Skeletal muscle tissue (tissue), 4 donors: Measurements from ENCODE around the gene TMTC1. TPM values are rescaled to one million over a fixed set of nuclear protein-coding genes. Genes with fewer than 3 reads are reported as not detected.

ENCODE experiments used
- H3K27ac ChIP-seq: one replicate; pipeline ENCODE4 v1.7.0; 2013; ENCODE audit warnings: mild to moderate bottlenecking, low read depth, low read length, inconsistent platforms
- H3K27me3 ChIP-seq, 3 donors: one replicate each; pipeline ENCODE4 v1.7.0; 2013; ENCODE audit warnings: low read length in 3 of 3; ENCODE audit not compliant: control insufficient read depth in 3 of 3, insufficient read depth in 3 of 3
- H3K36me3 ChIP-seq, 3 donors: one replicate each; pipeline ENCODE4 v1.7.0; 2013; ENCODE audit warnings: low read length in 3 of 3; ENCODE audit not compliant: control insufficient read depth in 3 of 3, insufficient read depth in 3 of 3
- H3K4me1 ChIP-seq, 3 donors: one replicate each; pipeline ENCODE4 v1.7.0; 2013; ENCODE audit warnings: low read length in 3 of 3, mild to moderate bottlenecking in 3 of 3; ENCODE audit not compliant: control insufficient read depth in 3 of 3, insufficient read depth in 3 of 3
- H3K4me3 ChIP-seq, 3 donors: one replicate each; pipeline ENCODE4 v1.7.0; 2013; ENCODE audit warnings: low read length in 3 of 3
- H3K9ac ChIP-seq, 3 donors: one replicate each; pipeline ENCODE4 v1.7.0; 2013; ENCODE audit warnings: low read length in 3 of 3, mild to moderate bottlenecking in 3 of 3, moderate library complexity in 2 of 3, low read depth in 1 of 3
- H3K9me3 ChIP-seq, 3 donors: one replicate each; pipeline ENCODE4 v1.7.0; 2013; ENCODE audit warnings: low read length in 3 of 3; ENCODE audit not compliant: control insufficient read depth in 3 of 3
- total RNA-seq: library from RNA; depleted of rRNA; stranded (reverse); fragments of >200 nt; gene quantifications from one replicate; pipeline ENCODE4 v1.2.3, GENCODE V29; 2014
- donor health status: Osteomylitis.

TMTC1 gene
- total RNA-seq, 1 donor from 2014 or later, result 37.6 TPM

GRCh38 chr12:29616664-29617406, 166.9 kb downstream of the TMTC1 start:
- H3K9ac ChIP-seq, result no peak overlapping the region
- no peaks in the 10 kb centered on the region for H3K9me3 ChIP-seq
- H3K36me3 ChIP-seq, result peaks cover 0 to 3% (median 2%) of the 10 kb centered on the region in 3 donors
- no peak overlapping the region for H3K4me3 ChIP-seq
- peaks cover 0 to 3% (median 1%) of the 10 kb centered on the region in 3 donors for H3K4me1 ChIP-seq
- H3K27ac ChIP-seq, result no peak overlapping the region
- no peaks in the 10 kb centered on the region for H3K27me3 ChIP-seq

GRCh38 chr12:29614694-29615325, 168.9 kb downstream of the TMTC1 start:
- H3K27me3 ChIP-seq, result no peaks in the 10 kb centered on the region
- H3K9me3 ChIP-seq, result no peaks in the 10 kb centered on the region
- H3K27ac ChIP-seq, result no peak overlapping the region
- peaks cover 0 to 3% (median 2%) of the 10 kb centered on the region in 3 donors for H3K36me3 ChIP-seq
- H3K4me3 ChIP-seq, result no peak overlapping the region
- peaks cover 3 to 12% (median 9%) of the 10 kb centered on the region in 3 donors for H3K4me1 ChIP-seq
- H3K9ac ChIP-seq, result no peak overlapping the region

GRCh38 chr12:29612912-29613311, 170.8 kb downstream of the TMTC1 start:
- no peaks in the 10 kb centered on the region for H3K9me3 ChIP-seq
- H3K27me3 ChIP-seq, result no peaks in the 10 kb centered on the region
- H3K27ac ChIP-seq, result no peak overlapping the region
- no peak overlapping the region for H3K4me3 ChIP-seq
- peaks cover 0 to 3% (median 2%) of the 10 kb centered on the region in 3 donors for H3K36me3 ChIP-seq
- H3K4me1 ChIP-seq, result peaks cover 5 to 12% (median 9%) of the 10 kb centered on the region in 3 donors
- H3K9ac ChIP-seq, result no peak overlapping the region

- Histone ChIP-seq H3K27ac (no peak overlapping the region), H3K36me3 (peaks cover 0 to 3% (median 2%) of the 10 kb centered on the region in 3 donors), H3K4me1 (peaks cover 5 to 12% (median 9%) of the 10 kb centered on the region in 3 donors), H3K27me3 (no peaks in the 10 kb centered on the region), H3K9me3 (no peaks in the 10 kb centered on the region), H3K9ac (no peak overlapping the region), H3K4me3 (no peak overlapping the region)
Observed at GRCh38 chr12:29611906-29612305, 171.8 kb downstream of the TMTC1 start.

GRCh38 chr12:29610473-29611170, 173.1 kb downstream of the TMTC1 start:
- Histone ChIP-seq H3K36me3 (peaks cover 0 to 3% (median 2%) of the 10 kb centered on the region in 3 donors), H3K27ac (no peak overlapping the region), H3K27me3 (no peaks in the 10 kb centered on the region), H3K9ac (no peak overlapping the region), H3K4me1 (peaks cover 5 to 12% (median 9%) of the 10 kb centered on the region in 3 donors), H3K4me3 (no peak overlapping the region), H3K9me3 (no peaks in the 10 kb centered on the region)

- Histone ChIP-seq H3K4me3 (no peak overlapping the region), H3K9me3 (no peaks in the 10 kb centered on the region), H3K27ac (no peak overlapping the region), H3K4me1 (peaks cover 5 to 12% (median 9%) of the 10 kb centered on the region in 3 donors), H3K27me3 (no peaks in the 10 kb centered on the region), H3K36me3 (peaks cover 0 to 3% (median 2%) of the 10 kb centered on the region in 3 donors), H3K9ac (no peak overlapping the region)
Observed at GRCh38 chr12:29609431-29610215, 174.1 kb downstream of the TMTC1 start.

GRCh38 chr12:29608581-29608980, 175.2 kb downstream of the TMTC1 start:
- Histone ChIP-seq H3K36me3 (peaks cover 0 to 6% (median 6%) of the 10 kb centered on the region in 3 donors), H3K27ac (no peak overlapping the region), H3K4me1 (peaks cover 5 to 12% (median 9%) of the 10 kb centered on the region in 3 donors), H3K4me3 (no peak overlapping the region), H3K9me3 (no peaks in the 10 kb centered on the region), H3K9ac (no peak overlapping the region), H3K27me3 (no peaks in the 10 kb centered on the region)

GRCh38 chr12:29599381-29599780, 184.4 kb downstream of the TMTC1 start:
- Histone ChIP-seq H3K27me3 (no peaks in the 10 kb centered on the region), H3K9me3 (no peaks in the 10 kb centered on the region), H3K27ac (no peak overlapping the region), H3K4me3 (no peak overlapping the region), H3K4me1 (peaks cover 0 to 3% (median 0%) of the 10 kb centered on the region in 3 donors), H3K36me3 (peaks cover 3 to 12% (median 6%) of the 10 kb centered on the region in 3 donors), H3K9ac (no peak overlapping the region)

- H3K27me3 ChIP-seq, result no peaks in the 10 kb centered on the region
- H3K9me3 ChIP-seq, result no peaks in the 10 kb centered on the region
- H3K4me1 ChIP-seq, result peaks cover 3 to 8% (median 4%) of the 10 kb centered on the region in 3 donors
- H3K36me3 ChIP-seq, result peaks cover 0 to 9% (median 0%) of the 10 kb centered on the region in 3 donors
- H3K4me3 ChIP-seq, result no peak overlapping the region
- no peak overlapping the region for H3K9ac ChIP-seq
- no peak overlapping the region for H3K27ac ChIP-seq
Observed at GRCh38 chr12:29595071-29595755, 188.5 kb downstream of the TMTC1 start.
